ENCODE measurements around the gene TMUB2. TPM values are rescaled to one million over a fixed set of nuclear protein-coding genes. Genes with fewer than 3 reads are reported as not detected.
"Not testable (repeated sequence)": the region's sequence is repeated elsewhere in the genome, so short reads cannot be mapped to it uniquely, and the experiment has no call there.

Gene TMUB2
- total RNA-seq (10 to 100 TPM; 42.0 to 46.6 (median 43.0) TPM), total RNA-seq (21.2 to 80.2 (median 59.8) reads per million in 29 experiments)
- total RNA-seq (2013) = 32.6 TPM

GRCh38 chr17:44186307-44187130 is at the start of gene TMUB2:
TMUB2 (plus strand) TSS chr17:44186972; CDS start chr17:44187709, 737 bp downstream.
- H3K36me3 Mint-ChIP-seq = peaks cover 21% of the 10 kb centered on the region
- H3K4me1 Mint-ChIP-seq = peaks cover 36 to 61% (median 54%) of the 10 kb centered on the region in 3 donors

GRCh38 chr17:44137891-44138709 is 48.7 kb upstream of the TMUB2 start:
- peaks cover 5 to 20% of the 10 kb centered on the region in 2 donors for H3K27me3 Mint-ChIP-seq
- ATAC-seq (replicated peaks in 1 of 4) (peak in 2 of 4 experiments; percentile 16 to 24), DNase-seq (peak in 13 of 35 experiments; percentile 4 to 48 (median 19))
- peaks cover 4 to 15% of the 10 kb centered on the region in 2 experiments for H3K4me1 ChIP-seq (ENCODE audit: control insufficient read depth in 1 of 2, extremely low read depth in 1 of 2, insufficient read depth in 2 of 2, low read length in 2 of 2)
- no peak overlapping the region for H3K27ac ChIP-seq (ENCODE audit: low read length)
- no peaks in the 10 kb centered on the region for H3K9me3 Mint-ChIP-seq
- peaks cover 0 to 19% of the 10 kb centered on the region in 2 experiments for H3K27me3 ChIP-seq (replicated peaks in 1 of 2; ENCODE audit: control insufficient read depth in 2 of 2, extremely low read depth in 1 of 2, insufficient read depth in 2 of 2, low read length in 1 of 2)
- no peak overlapping the region for H3K4me3 Mint-ChIP-seq
- peaks cover 0 to 20% (median 12%) of the 10 kb centered on the region in 3 donors for H3K4me1 Mint-ChIP-seq
- no peaks in the 10 kb centered on the region for H3K36me3 Mint-ChIP-seq
- POLR2A ChIA-PET = interaction anchor here in 1 of 2 donors (0.6 kb wide), 1 partner anchor 72 kb away, joined by 4 read pairs; no protein-coding TSS in a partner anchor
- no peak overlapping the region for H3K4me3 ChIP-seq (ENCODE audit: control insufficient read depth in 1 of 2, extremely low read depth in 1 of 2, low read length in 1 of 2)
- H3K36me3 ChIP-seq (ENCODE audit: control insufficient read depth in 2 of 2, extremely low read depth in 1 of 2, insufficient read depth in 1 of 2, low read length in 1 of 2) = no peaks in the 10 kb centered on the region
- H3K27ac Mint-ChIP-seq = no peak overlapping the region
- CTCF ChIA-PET = interaction anchor here in 1 of 2 donors (0.5 to 1.2 kb wide), 3 partner anchors 8 to 695 kb away, joined by 3 to 6 read pairs (median 6); no protein-coding TSS in a partner anchor
- 10% methylated on average over 8 of the region's 20 CpGs for WGBS (ENCODE audit: insufficient coverage)
- no peaks in the 10 kb centered on the region for H3K9me3 ChIP-seq

More at GRCh38 chr17:44186307-44187130, at the start of gene TMUB2:
- ChIA-PET POLR2A (interaction anchor here (0.5 to 0.7 kb wide), 5 partner anchors 12 to 137 kb away, joined by 3 to 6 read pairs (median 3); no protein-coding TSS in a partner anchor), CTCF (interaction anchor here (0.6 to 2.8 kb wide), 10 partner anchors 9 to 159 kb away, joined by 3 to 12 read pairs (median 5); partner anchors contain the start of genes GRN (in 1 of the 2) and HDAC5 (in 1 of the 2))
- Mint-ChIP-seq H3K27ac (peak within 1 kb of the TSS; percentile 100), H3K27me3 (no peaks in the 10 kb centered on the region), H3K9me3 (no peaks in the 10 kb centered on the region), H3K4me3 (peak within 1 kb of the TSS; percentile 99 to 100 (median 99))
- Histone ChIP-seq H3K4me1 (ENCODE audit: control insufficient read depth in 1 of 2, extremely low read depth in 1 of 2, insufficient read depth in 2 of 2, low read length in 2 of 2) (peaks cover 11 to 39% of the 10 kb centered on the region in 2 experiments), H3K4me3 (ENCODE audit: control insufficient read depth in 1 of 2, extremely low read depth in 1 of 2, low read length in 1 of 2) (peak within 1 kb of the TSS; percentile 98), H3K27me3 (replicated peaks in 1 of 2; ENCODE audit: control insufficient read depth in 2 of 2, extremely low read depth in 1 of 2, insufficient read depth in 2 of 2, low read length in 1 of 2) (no peaks in the 10 kb centered on the region), H3K9me3 (no peaks in the 10 kb centered on the region), H3K27ac (ENCODE audit: low read length) (peak within 1 kb of the TSS; percentile 98), H3K36me3 (ENCODE audit: control insufficient read depth in 2 of 2, extremely low read depth in 1 of 2, insufficient read depth in 1 of 2, low read length in 1 of 2) (peaks cover 9 to 31% of the 10 kb centered on the region in 2 donors)
- under 1% methylated on average over 48 of the region's 50 CpGs for WGBS (ENCODE audit: insufficient coverage)
- DNase-seq (peak; percentile 98 to 100 (median 99)), ATAC-seq (replicated peaks in 1 of 4) (peak; percentile 89 to 97 (median 92))

DNA sequence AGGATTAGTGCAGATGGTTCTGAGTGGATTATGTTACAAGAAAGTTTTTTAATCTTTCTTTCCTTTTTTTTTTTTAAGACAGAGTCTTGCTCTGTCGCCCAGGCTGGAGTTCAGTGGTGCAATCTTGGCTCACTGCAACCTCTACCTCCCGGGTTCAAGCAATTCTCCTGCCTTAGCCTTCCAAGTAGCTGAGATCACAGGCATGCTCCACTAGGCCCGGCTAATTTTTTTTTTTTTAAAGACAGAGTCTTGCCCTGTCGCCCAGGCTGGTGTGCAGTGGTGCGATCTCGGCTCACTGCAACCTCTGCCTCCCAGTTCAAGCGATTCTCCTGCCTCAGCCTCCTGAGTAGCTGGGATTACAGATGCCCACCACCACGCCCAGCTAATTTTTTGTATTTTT is 42.9 kb upstream of the TMUB2 start:
- H3K9me3 Mint-ChIP-seq; ATAC-seq (replicated peaks in 1 of 4); H3K36me3 Mint-ChIP-seq; H3K27me3 Mint-ChIP-seq; DNase-seq; POLR2A ChIA-PET; H3K36me3 ChIP-seq (ENCODE audit: control insufficient read depth in 2 of 2, extremely low read depth in 1 of 2, insufficient read depth in 1 of 2, low read length in 1 of 2); H3K4me3 ChIP-seq (ENCODE audit: control insufficient read depth in 1 of 2, extremely low read depth in 1 of 2, low read length in 1 of 2); H3K9me3 ChIP-seq; H3K27ac ChIP-seq (ENCODE audit: low read length); H3K27me3 ChIP-seq (replicated peaks in 1 of 2; ENCODE audit: control insufficient read depth in 2 of 2, extremely low read depth in 1 of 2, insufficient read depth in 2 of 2, low read length in 1 of 2); CTCF ChIA-PET; H3K27ac Mint-ChIP-seq: not testable (repeated sequence)
- H3K4me1 Mint-ChIP-seq = peaks cover 0 to 12% (median 8%) of the 10 kb centered on the region in 3 donors
- H3K4me3 Mint-ChIP-seq = peak overlapping the region in 1 of 3 donors; percentile 17
- H3K4me1 ChIP-seq (ENCODE audit: control insufficient read depth in 1 of 2, extremely low read depth in 1 of 2, insufficient read depth in 2 of 2, low read length in 2 of 2) = peaks cover 4 to 15% of the 10 kb centered on the region in 2 experiments
- 97% methylated on average over 6 of the region's 8 CpGs for WGBS (ENCODE audit: insufficient coverage)

DNA sequence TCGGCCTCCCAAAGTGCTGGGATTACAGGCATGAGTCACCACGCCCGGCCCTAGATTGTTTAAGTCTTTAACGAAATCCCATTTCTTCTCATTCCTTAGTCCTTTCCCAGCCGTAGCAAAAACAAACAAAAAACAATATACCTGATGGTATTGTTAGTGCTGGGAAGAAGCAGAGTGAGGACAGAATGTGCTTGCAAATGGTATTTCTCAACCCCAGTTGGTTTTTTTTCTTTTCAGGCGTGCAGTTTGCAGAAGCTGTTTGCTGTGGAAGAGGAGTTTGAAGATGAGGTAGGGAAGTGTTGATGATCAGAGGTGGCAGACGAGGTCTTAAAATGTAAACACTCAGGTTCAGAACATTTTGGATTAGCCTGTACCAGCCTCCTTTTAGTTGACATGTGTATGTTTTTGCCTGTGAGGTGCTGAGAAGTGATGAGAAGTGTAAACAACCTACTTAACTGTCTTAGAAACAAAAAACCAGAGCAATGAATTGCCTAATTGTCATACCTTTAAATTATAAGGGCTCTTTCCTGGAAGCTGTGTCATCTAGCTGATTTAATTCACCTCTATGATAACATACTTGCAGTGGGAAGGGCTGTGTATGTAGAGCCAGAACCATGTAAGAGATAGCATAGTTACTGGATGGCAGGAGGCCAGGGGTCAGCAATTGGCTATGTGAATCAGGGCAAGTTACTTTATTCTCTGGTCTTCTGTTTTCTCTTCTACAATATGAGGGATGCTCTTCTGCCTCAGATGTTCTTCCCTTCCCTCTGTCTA is 41.6 kb upstream of the TMUB2 start:
- H3K27me3 Mint-ChIP-seq = peaks cover 0 to 2% of the 10 kb centered on the region in 2 donors
- no peak overlapping the region for H3K4me3 ChIP-seq (ENCODE audit: control insufficient read depth in 1 of 2, extremely low read depth in 1 of 2, low read length in 1 of 2)
- no peaks in the 10 kb centered on the region for H3K9me3 ChIP-seq
- ATAC-seq (replicated peaks in 1 of 4) (no peak), DNase-seq (no peak)
- H3K27me3 ChIP-seq (replicated peaks in 1 of 2; ENCODE audit: control insufficient read depth in 2 of 2, extremely low read depth in 1 of 2, insufficient read depth in 2 of 2, low read length in 1 of 2) = peaks cover 0 to 3% of the 10 kb centered on the region in 2 experiments
- no peaks in the 10 kb centered on the region for H3K9me3 Mint-ChIP-seq
- POLR2A ChIA-PET = no interaction called here
- H3K27ac ChIP-seq (ENCODE audit: low read length) = no peak overlapping the region
- peaks cover 4 to 15% of the 10 kb centered on the region in 2 experiments for H3K4me1 ChIP-seq (ENCODE audit: control insufficient read depth in 1 of 2, extremely low read depth in 1 of 2, insufficient read depth in 2 of 2, low read length in 2 of 2)
- H3K4me1 Mint-ChIP-seq = peaks cover 4 to 12% (median 8%) of the 10 kb centered on the region in 3 donors
- H3K36me3 ChIP-seq (ENCODE audit: control insufficient read depth in 2 of 2, extremely low read depth in 1 of 2, insufficient read depth in 1 of 2, low read length in 1 of 2) = no peaks in the 10 kb centered on the region
- no peak overlapping the region for H3K27ac Mint-ChIP-seq
- CTCF ChIA-PET = interaction anchor here in 1 of 2 donors (1.2 kb wide), 1 partner anchor 72 kb away, joined by 3 read pairs; no protein-coding TSS in a partner anchor
- H3K4me3 Mint-ChIP-seq = no peak overlapping the region
- 93% methylated on average over 2 of the region's 7 CpGs for WGBS (ENCODE audit: insufficient coverage)
- H3K36me3 Mint-ChIP-seq = no peaks in the 10 kb centered on the region

- CTCF ChIA-PET = interaction anchor here in 1 of 2 donors (1.2 to 1.3 kb wide), 2 partner anchors 9 to 70 kb away, joined by 3 read pairs; no protein-coding TSS in a partner anchor
- DNase-seq (no peak), ATAC-seq (replicated peaks in 1 of 4) (no peak)
- POLR2A ChIA-PET = no interaction called here
- H3K27ac Mint-ChIP-seq = no peak overlapping the region
- no peaks in the 10 kb centered on the region for H3K36me3 Mint-ChIP-seq
- H3K9me3 ChIP-seq = no peaks in the 10 kb centered on the region
- no peak overlapping the region for H3K4me3 Mint-ChIP-seq
- peaks cover 2 to 9% of the 10 kb centered on the region in 2 experiments for H3K4me1 ChIP-seq (ENCODE audit: control insufficient read depth in 1 of 2, extremely low read depth in 1 of 2, insufficient read depth in 2 of 2, low read length in 2 of 2)
- H3K27me3 ChIP-seq (replicated peaks in 1 of 2; ENCODE audit: control insufficient read depth in 2 of 2, extremely low read depth in 1 of 2, insufficient read depth in 2 of 2, low read length in 1 of 2) = no peaks in the 10 kb centered on the region
- no peaks in the 10 kb centered on the region for H3K27me3 Mint-ChIP-seq
- H3K27ac ChIP-seq (ENCODE audit: low read length) = no peak overlapping the region
- 100% methylated on average over 1 of the region's 2 CpGs for WGBS (ENCODE audit: insufficient coverage)
- no peaks in the 10 kb centered on the region for H3K36me3 ChIP-seq (ENCODE audit: control insufficient read depth in 2 of 2, extremely low read depth in 1 of 2, insufficient read depth in 1 of 2, low read length in 1 of 2)
- no peaks in the 10 kb centered on the region for H3K9me3 Mint-ChIP-seq
- peaks cover 4 to 7% (median 5%) of the 10 kb centered on the region in 3 donors for H3K4me1 Mint-ChIP-seq
- H3K4me3 ChIP-seq (ENCODE audit: control insufficient read depth in 1 of 2, extremely low read depth in 1 of 2, low read length in 1 of 2) = no peak overlapping the region
These were observed 40.1 kb upstream of the TMUB2 start for GRCh38 chr17:44146375-44147346.
